HG03196 (cell line): ENCODE results near the gene APOL5.
"Not testable (repeated sequence)": the region's sequence is repeated elsewhere in the genome, so short reads cannot be mapped to it uniquely, and the experiment has no call there.

Experiments used
- ATAC-seq: cut with Tn5 transposase; IDR thresholded peaks from one replicate; pipeline ENCODE4 v1.9.1; 2021; ENCODE audit not compliant: unreplicated experiment

Gene APOL5, protein sequence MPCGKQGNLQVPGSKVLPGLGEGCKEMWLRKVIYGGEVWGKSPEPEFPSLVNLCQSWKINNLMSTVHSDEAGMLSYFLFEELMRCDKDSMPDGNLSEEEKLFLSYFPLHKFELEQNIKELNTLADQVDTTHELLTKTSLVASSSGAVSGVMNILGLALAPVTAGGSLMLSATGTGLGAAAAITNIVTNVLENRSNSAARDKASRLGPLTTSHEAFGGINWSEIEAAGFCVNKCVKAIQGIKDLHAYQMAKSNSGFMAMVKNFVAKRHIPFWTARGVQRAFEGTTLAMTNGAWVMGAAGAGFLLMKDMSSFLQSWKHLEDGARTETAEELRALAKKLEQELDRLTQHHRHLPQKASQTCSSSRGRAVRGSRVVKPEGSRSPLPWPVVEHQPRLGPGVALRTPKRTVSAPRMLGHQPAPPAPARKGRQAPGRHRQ

DNA sequence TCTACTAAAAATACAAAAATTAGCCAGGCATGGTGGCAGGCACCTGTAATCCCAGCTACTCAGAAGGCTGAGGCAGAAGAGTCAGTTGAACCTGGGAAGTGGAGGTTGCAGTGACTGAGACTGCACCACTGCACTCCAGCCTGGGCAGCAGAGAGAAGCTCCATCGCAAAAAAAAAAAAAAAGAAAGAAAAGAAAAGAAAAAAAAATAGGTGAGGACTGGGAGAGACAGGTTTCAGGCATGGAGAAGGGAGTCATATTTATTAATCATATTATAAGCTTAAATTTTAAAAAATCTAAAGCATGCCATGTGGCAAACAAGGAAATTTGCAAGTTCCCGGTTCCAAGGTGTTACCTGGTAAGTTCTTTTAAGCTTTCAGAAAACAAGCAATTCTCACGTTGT, at the start of gene APOL5:
Gene APOL5 (plus strand): TSS at position 301 of the 400 bp plus-strand sequence. CDS start 0 bp downstream, at position 301.
- ATAC-seq: no peak

DNA sequence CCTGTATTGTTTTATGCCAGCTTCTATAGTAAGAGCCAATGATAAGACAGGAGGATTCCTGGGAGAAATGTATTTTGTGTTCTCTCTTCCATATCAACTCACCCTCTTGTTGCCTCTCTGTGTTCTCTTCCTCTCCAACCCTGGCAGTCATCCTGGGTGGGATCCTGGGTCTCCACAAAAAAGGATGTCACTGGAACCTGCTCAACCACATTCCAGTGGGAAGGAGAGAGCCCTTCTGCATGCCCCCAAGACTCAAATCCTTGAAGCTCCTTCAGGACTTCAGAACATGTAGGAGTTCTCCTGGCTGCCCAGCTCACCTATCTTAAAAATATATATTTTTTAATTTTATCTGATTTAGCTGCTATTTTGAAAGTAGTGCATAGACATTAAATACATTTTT, 43.3 kb upstream of the APOL5 start:
- ATAC-seq: no peak

DNA sequence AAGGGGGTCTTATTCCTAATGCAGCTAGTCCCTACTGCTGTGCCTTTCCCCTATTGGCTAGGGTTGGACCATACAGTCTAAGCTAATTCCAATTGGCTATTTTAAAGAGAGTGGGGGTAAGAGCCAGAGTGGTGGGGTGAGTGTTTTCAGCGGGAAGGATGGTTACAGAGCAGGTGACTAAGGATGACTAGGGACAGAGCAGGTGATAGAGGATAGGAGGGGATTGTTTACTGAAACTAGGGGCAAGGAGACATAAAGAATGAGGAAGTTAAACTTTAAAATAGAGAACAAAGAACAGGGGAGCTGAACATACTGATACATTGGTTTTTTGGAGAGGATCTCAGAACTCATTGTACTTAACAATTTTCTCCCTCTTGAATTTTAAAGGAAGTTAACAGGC, 41.6 kb upstream of the APOL5 start:
- not testable (repeated sequence) for ATAC-seq

DNA sequence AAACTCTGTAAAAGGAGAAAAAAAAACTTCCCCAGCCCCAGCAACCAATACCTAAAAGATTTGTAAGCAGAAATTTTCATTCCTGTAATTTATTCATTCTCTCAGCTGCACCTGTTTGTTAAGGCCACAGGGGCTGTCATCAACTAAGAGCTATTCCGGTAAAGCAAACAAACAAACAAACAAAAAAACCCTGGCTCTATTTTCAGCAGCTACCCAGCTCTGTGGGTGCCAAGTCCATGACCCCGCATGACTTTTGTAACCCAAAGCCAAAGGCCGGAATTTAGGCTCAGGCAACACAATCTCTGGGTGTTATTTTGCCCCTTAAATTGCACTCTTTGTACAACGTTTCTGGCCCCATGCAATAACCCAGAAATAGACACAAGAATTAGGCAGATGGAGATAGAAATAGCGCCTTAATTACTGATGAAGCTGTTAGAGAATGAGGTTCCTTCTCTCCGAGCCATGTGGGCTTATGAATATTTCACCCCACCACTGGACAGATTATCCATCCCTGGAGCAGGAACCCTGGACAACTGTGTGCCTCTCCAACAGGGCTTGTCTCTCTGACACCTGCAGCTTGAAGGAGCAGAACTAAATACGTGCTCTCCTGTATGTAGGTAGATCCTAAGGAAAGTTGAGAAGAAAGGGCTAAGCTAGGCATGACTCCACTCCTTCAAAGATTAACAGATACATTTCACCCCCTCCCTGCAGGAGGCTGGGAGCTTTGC, 40.0 kb upstream of the APOL5 start:
- no peak for ATAC-seq

DNA sequence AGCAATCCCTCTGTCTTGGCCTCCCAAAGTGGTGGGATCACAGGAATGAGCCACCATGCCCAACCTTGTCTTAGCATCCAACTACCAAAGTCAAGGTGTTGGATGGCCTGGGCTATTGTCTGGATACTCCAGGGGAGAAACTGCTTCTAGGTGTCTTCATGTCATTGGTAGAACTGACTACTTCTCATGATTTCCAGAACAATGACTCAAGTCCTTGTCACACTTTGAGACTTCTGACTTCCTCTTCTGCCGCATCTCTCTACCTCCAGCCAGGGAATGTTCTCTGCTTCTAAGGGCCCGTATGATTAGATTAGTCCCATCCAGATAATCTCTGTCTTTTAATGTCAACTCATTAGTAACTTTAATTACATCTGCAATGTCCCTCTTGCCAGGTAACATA, 38.8 kb upstream of the APOL5 start:
- no peak for ATAC-seq

DNA sequence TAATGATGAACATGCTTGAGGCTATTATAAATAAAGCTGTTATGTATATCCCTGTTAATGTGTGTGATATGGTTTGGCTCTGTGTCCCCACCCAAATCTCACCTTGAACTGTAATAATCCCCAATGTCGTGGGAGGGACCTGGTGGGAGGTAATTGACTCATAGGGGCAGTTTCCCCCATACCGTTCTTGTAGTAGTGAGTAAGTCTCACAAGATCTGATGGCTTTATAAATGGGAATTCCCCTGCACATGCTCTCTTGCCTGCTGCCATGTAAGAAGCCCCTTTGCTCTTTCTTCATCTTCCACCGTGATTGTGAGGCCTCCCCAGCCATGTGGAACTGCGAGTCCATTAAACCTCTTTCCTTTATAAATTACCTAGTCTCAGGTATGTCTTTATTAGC, 38.2 kb upstream of the APOL5 start:
- ATAC-seq: not testable (repeated sequence)

DNA sequence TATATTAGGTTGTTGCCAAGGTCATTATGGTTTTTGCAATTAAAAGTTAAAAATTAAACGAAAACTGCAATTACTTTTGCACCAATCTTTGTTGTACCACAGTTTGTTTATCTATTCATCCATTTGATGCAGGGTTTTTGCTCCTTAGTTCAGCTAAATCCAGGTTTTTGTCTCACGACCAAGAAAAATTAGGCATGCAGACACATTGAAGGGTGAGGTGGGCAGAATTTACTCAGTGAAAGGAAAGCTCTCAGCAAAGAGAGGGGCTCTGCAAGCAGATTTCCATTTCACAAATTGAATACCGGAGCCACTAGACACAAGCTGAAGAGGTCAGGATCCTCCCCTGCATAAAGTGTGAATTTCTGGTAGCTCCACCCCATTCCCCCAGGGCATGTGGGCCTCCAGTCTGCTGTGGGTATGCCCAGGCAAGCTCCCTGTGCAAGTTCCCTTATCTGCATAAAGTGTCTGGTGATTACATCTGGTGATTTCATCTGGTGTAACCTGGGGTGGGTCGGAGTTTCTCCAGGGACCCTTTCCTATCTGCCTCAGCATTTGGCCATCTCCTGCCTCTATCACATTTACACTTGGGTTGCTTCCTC, 36.1 kb upstream of the APOL5 start:
- no peak for ATAC-seq

DNA sequence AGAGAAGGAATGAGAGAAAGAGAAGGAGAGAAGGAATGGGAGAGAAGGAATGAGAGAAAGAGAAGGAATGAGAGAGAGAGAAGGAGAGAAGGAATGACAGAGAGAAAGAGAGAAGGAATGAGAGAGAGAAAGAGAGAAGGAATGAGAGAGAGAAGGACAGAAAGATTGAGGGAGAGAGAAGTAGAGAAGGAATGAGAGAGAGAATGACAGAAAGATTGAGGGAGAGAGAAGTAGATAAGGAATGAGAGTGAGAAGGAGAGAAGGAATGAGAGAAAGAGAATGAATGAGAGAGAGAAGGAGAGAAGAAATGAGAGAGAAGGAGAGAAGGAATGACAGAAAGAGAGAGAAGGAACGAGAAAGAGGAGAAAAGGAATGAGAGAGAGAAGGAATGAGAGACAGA, 34.1 kb upstream of the APOL5 start:
- ATAC-seq: no peak

DNA sequence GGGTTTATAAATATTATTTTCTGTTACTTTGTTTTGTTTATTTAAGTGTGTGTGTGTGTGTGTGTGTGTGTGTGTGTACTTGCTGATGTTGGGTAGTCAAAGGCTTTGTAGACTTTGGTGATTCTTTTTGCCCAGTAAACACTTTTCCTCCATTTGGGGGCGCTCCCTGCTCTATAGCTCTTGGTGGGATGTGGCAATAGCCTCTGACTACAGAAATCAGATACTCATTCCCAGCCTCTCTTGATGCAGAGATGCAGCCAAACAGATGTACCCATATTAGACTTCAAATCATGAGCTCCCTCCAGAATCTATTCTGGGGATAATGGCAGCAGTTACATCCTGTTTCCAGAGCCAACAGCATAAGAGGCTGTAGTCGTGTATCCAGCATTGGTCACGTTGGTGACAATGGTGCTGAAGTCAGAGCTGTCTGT, 33.4 kb upstream of the APOL5 start:
- no peak for ATAC-seq

DNA sequence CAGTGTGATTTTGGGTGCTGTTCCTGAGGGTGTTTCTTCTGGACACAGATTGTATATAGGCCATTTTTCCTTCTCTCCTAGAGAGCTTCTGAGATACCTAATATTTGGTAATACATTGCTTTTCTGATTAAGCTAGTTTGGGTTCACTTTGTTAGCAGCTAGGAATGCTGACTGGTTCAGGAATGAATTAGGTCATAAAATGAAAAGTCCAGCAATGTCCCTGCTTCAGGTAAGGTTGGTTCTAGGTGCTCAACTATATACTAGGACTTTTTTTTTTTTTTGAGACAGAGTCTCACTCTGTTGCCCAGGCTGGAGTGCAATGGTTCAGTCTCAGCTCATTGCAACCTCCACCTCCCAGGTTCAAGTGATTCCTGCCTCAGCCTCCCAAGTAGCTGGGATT, 32.9 kb upstream of the APOL5 start:
- ATAC-seq: no peak

DNA sequence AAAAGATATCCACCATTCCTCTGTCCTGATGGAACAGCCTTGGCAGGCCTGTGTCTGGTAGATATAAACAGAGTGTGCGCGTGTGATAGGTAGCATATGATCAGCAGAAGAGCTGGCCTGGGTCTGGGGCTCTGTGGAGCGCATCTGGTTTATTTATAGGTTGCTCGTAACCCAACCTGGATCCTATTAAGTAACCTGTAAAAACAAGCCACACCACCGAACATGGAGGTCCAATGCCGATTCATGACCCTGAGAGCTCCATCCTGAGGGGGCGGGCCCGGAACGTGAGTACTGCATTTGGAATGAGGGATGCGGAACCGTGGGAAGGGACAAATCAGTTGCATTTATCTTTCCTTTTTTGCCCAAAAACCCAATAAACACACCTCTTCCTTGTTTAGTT, 31.9 kb upstream of the APOL5 start:
- ATAC-seq: no peak

DNA sequence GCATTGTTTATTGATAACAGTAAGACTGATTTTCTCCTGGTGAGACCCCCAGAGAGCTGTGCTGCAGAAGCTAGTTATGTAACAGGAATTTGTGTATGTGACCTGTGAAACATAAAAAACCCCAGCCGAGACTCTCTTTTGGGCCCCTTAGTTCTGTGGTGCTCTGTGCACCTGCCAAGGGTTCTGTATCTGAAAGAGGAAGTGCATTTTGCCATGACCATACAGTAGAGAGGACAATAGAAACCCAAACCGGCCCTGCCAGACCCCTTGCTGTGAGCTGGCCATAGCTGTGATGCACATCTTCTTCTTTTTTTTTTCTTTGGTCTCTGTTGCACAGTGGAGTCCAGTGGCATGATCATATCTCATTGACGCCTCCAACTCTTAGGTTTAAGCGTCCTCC, 31.4 kb upstream of the APOL5 start:
- no peak for ATAC-seq

DNA sequence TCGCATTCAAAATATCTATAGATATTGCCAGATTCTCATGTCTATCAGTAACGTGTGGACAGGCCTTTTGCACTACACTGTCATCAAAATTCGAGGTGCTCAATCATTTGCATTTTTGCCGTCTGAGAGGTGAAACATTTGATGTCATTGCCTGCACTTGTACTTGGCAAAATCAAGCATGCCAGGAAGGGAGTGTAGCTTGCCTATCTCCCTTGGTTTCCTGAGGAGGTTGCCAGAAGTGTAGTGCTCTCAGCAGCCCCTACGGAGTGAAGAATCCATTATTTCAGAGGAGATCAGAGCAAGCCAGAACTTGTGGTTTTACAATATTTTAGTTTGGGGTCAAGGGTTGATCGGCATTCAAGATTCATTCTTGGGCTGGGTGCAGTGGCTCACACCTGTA, 30.2 kb upstream of the APOL5 start:
- no peak for ATAC-seq

DNA sequence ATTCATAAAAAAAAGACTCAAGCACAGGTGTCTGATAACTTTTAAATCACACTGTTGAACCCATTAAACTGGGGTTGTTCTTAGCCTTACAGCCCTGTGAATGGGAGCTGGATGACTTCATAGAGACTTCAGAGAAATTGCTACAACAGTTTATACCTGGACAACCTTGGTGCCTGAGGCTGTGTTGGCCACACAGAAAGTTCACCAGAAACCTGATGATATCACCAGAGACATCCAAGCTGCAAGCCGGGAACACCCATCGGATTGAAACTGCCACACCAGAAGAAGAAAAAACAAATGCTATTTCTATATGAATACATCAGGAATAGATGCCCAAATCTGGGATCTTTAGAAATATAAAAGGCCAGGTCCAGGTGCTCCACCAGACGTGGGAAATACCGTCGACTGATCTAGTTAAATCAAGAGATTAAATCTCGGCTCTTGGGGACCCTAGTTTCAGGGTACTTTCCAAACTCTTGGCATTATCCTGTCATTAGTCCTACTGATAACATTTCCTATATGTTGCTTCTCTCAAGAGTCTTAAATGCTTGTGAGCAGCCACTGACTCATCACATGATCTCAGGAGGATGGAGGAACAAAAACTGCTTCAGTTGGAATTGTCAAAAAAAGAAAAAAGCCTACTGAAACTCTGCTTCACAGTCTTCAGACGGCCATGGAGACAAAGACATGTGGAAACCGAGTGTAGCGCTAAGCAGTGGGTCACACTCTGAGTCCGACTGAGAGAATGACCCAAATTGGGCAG, 28.6 kb upstream of the APOL5 start:
- no peak for ATAC-seq

DNA sequence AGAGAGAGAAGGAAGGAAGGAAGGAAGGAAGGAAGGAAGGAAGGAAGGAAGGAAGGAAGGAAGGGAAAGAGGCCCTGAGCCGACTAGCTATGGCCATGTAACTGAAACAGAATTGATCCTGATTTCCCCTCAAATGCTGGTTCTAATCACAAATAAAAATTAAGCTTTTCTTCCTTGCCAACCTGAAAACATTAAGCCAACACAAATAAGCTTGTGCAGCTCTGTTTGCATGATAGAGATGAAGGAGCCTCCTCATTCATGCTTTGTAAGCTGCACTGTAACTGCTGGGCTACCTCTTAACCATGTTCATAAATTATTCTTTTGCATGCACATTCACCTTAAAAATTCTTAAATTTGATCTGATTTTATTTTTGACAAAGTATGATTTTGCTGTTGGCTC, 27.7 kb upstream of the APOL5 start:
- no peak for ATAC-seq

DNA sequence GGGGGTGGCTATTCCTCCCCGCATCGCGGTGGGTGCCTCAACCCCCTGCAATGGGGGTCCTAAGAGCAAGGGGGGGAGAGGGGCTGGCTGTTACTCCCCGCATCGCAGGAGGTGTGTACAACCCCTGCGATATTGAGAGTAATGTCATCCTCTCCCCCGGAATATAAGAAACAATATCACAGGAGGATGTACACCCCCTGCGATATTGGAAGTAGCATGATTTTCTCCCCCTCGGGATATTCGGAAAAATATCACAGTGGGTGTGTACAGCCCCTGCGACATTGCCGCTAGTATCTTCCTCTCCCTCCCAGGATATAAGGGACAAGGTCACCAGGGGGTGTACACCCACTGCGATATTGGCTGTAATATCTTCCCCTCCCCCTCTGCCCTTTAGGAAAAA, 22.5 kb upstream of the APOL5 start:
- ATAC-seq: no peak

DNA sequence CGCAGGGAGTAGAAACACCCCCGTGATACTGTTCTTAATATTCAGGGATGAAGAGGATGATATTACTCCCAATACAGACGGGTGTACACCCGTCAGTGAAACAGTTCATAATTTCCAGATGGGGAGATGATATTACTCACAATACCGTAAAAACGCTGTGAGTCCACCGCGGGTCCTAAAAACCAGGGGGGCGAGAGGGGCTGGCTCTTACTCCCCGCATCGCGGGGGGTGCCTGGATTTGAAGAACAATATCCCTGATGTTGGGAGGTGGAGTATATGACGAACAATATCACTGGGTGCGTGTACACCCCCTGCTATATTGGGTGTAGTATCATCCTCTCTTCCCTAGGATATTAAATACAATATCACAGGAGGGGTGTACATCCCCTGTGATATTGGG, 20.5 kb upstream of the APOL5 start:
- no peak for ATAC-seq

DNA sequence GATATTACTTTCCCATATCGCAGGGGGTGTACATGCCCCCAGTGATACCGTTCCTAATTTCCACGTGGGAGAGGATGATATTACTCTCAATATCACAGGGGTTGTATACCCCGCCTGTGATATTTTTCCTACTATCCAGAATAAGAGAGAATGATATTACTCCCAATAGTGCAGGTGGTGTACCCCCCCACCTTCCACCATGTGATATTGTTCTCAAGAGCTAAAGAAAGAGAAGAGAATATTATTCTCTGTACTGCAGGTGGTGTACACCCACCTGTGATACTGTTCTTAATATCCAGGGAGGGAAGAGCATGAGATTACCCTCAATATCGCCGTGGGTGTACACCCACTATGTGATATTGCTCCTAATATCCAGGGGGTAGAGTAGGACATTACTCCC, 17.8 kb upstream of the APOL5 start:
- not testable (repeated sequence) for ATAC-seq

DNA sequence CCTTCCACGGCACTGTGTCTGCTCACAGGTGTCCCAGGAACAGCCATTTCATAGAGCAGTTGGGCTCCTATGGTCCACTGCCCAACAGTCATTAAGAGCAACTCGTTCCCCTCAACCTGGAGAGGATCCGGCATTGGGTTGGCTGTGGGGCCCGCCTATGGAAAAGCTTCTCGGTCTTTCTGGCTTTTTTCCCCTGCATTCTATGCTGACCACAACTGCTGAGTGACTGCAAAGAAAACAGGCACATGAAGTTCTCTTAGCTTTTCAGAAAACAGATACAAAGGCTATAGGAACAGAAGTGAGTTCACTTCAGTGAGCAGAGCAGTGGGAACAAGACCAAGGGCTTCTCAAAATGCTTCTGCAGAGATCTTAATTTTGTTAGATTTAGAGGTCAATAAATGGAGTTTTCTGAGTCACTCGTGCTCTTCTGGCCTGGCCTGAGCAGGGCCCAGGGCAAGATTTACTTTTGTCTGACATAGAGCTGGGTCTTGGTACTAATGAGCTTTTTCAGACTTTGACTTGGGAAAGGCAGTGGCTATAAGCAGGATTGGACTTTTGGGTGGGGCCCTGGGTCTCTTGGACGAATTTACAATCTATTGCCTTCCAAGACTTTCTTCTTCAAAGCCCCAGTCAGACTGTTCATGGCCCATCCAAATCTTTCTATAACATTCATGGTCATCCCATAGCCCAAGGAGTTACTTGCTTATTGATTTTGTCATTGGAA, 13.6 kb upstream of the APOL5 start:
- ATAC-seq: no peak

DNA sequence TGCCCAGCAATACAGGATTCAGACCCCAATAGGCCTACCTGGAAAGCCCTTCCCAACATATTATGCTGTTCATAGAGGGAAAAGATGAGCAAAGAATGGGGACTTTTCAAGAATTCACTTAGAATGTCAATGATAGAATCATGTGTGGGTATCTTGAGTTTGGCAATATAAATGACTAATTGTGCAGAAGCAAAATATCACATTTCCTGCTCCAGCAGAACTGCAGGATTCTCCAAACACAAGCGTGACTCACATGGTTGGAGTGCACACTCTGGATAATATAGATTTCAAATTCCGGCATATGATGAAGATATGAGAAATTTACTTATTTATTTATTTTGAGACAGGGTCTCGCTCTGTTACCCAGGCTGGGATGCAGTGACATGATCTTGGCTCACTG, 12.5 kb upstream of the APOL5 start:
- ATAC-seq: no peak

DNA sequence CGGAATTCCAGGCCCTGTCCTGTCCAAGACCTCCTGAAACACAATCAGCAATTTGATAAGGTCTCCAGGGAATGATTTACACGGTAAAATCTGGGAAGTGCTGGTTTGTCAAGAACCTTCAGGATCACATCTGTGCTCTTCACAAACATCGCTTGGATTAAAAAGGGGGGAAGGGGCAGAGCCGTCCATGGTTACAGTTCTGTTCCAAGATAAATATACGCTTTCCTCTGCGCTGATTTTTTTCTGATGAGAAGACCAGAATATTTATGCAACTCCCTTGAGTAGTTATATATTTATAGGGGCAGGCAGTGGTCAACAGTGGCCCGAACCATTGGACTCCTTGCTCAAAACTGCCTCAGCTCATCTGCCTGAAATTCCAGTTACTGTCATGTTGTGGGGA, 9.2 kb upstream of the APOL5 start:
- no peak for ATAC-seq
